SK-N-SH treated with all-trans-retinoic acid at 6 μM for 48 hours (cell line): Measurements from ENCODE around the gene ALKBH1.

Source experiments
- ATAC-seq: fragments of 200-7000 bp; cut with Tn5 transposase; 3 replicates; pipeline ENCODE4 v1.9.1; 2020; ENCODE audit warnings: mild to moderate bottlenecking, moderate library complexity
- BACH2 ChIP-seq: fragments of 250-450 bp; sonication (Bioruptor Pico); IDR thresholded peaks from 2 replicates; pipeline ENCODE4 v1.9.0; 2021; ENCODE audit warnings: mild to moderate bottlenecking, borderline replicate concordance
- ISL1 ChIP-seq: fragments of 250-450 bp; sonication (Bioruptor Pico); IDR thresholded peaks from 2 replicates; pipeline ENCODE4 v2.1.2; 2022; ENCODE audit warnings: mild to moderate bottlenecking, moderate library complexity
- PPARA ChIP-seq: fragments of 250-450 bp; sonication (Bioruptor Pico); IDR thresholded peaks from 2 replicates; pipeline ENCODE4 v1.5.0; 2020; ENCODE audit warnings: mild to moderate bottlenecking, borderline replicate concordance
- TCF4 ChIP-seq: fragments of 250-450 bp; sonication (Bioruptor Pico); IDR thresholded peaks from 2 replicates; pipeline ENCODE4 v1.8.0; 2021; ENCODE audit warnings: mild to moderate bottlenecking, moderate library complexity, borderline replicate concordance
- TOX ChIP-seq: fragments of 250-450 bp; sonication (Bioruptor Pico); IDR thresholded peaks from 2 replicates; pipeline ENCODE4 v1.8.0; 2021; ENCODE audit warnings: mild to moderate bottlenecking, moderate library complexity, borderline replicate concordance
- ZC3H10 ChIP-seq: fragments of 250-450 bp; sonication (Bioruptor Pico); IDR thresholded peaks from 2 replicates; pipeline ENCODE4 v1.5.1; 2021; ENCODE audit warnings: mild to moderate bottlenecking, moderate library complexity
- ZFP3 ChIP-seq: fragments of 250-450 bp; sonication (Bioruptor Pico); IDR thresholded peaks from 2 replicates; pipeline ENCODE4 v1.5.0; 2020; ENCODE audit warnings: mild to moderate bottlenecking, moderate library complexity
- ZFP30 ChIP-seq: fragments of 450-650 bp; formaldehyde crosslinking; IDR thresholded peaks from 2 replicates; pipeline ENCODE4 v1.5.0; 2022; ENCODE audit warnings: mild to moderate bottlenecking, moderate library complexity
- ZNF565 ChIP-seq: fragments of 450-650 bp; formaldehyde crosslinking; conservative IDR thresholded peaks from 2 replicates; pipeline ENCODE4 v1.5.0; 2020; ENCODE audit warnings: low read depth, mild to moderate bottlenecking, moderate library complexity
- ZNF70 ChIP-seq: fragments of 450-650 bp; formaldehyde crosslinking; IDR thresholded peaks from 2 replicates; pipeline ENCODE4 v1.5.0; 2020; ENCODE audit warnings: mild to moderate bottlenecking, moderate library complexity
- TF ChIP-seq, protein P1 (sequence below): fragments of 250-450 bp; sonication (Bioruptor Pico); IDR thresholded peaks from 2 replicates; pipeline ENCODE4 v1.5.0; 2020; ENCODE audit warnings: mild to moderate bottlenecking, moderate library complexity
- TF ChIP-seq, protein P2 (sequence below): fragments of 250-450 bp; sonication (Bioruptor Pico); IDR thresholded peaks from 2 replicates; pipeline ENCODE4 v1.8.0; 2021; ENCODE audit warnings: low read depth, mild to moderate bottlenecking, moderate library complexity, borderline replicate concordance
- TF ChIP-seq, protein P3 (sequence below): fragments of 250-450 bp; sonication (Bioruptor Pico); IDR thresholded peaks from 2 replicates; pipeline ENCODE4 v1.5.1; 2020; ENCODE audit warnings: low read depth, mild to moderate bottlenecking, moderate library complexity
- TF ChIP-seq, protein P4 (sequence below): fragments of 250-450 bp; sonication (Bioruptor Pico); IDR thresholded peaks from 2 replicates; pipeline ENCODE4 v1.5.1; 2021; ENCODE audit warnings: mild to moderate bottlenecking, moderate library complexity
- TF ChIP-seq, protein P5 (sequence below): fragments of 250-450 bp; sonication (Bioruptor Pico); IDR thresholded peaks from 2 replicates; pipeline ENCODE4 v1.8.0; 2020; ENCODE audit warnings: mild to moderate bottlenecking, moderate library complexity, borderline replicate concordance

ALKBH1 gene

DNA sequence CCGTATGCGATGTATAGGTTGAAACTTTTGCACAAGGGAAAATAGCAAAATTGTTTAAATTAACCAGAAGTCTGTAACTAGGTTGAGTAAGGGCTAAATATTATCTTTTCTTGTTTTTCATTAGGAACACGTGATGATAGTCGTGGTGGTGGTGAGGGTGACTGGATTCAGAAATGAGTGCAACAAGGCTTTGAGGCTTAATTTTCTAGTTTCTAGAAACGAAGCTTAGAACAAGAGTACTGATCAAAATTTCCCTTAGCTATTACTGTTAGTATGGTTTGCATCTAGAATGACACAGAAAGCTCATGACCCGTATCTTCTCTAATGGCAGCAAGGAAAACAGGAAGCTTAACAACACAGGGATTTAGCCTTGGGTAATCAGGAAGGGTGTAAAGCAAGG is 7.1 kb upstream of the ALKBH1 start (continued):
- TF ChIP-seq, protein P1, sequence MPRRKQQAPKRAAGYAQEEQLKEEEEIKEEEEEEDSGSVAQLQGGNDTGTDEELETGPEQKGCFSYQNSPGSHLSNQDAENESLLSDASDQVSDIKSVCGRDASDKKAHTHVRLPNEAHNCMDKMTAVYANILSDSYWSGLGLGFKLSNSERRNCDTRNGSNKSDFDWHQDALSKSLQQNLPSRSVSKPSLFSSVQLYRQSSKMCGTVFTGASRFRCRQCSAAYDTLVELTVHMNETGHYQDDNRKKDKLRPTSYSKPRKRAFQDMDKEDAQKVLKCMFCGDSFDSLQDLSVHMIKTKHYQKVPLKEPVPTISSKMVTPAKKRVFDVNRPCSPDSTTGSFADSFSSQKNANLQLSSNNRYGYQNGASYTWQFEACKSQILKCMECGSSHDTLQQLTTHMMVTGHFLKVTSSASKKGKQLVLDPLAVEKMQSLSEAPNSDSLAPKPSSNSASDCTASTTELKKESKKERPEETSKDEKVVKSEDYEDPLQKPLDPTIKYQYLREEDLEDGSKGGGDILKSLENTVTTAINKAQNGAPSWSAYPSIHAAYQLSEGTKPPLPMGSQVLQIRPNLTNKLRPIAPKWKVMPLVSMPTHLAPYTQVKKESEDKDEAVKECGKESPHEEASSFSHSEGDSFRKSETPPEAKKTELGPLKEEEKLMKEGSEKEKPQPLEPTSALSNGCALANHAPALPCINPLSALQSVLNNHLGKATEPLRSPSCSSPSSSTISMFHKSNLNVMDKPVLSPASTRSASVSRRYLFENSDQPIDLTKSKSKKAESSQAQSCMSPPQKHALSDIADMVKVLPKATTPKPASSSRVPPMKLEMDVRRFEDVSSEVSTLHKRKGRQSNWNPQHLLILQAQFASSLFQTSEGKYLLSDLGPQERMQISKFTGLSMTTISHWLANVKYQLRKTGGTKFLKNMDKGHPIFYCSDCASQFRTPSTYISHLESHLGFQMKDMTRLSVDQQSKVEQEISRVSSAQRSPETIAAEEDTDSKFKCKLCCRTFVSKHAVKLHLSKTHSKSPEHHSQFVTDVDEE: no peak
- no peak for TF ChIP-seq ZC3H10 (CRISPR knock-in tag)
- no peak for TF ChIP-seq TCF4 (CRISPR knock-in tag)
- TF ChIP-seq ISL1: no peak
- TF ChIP-seq ZNF70 (CRISPR knock-in tag): no peak

DNA sequence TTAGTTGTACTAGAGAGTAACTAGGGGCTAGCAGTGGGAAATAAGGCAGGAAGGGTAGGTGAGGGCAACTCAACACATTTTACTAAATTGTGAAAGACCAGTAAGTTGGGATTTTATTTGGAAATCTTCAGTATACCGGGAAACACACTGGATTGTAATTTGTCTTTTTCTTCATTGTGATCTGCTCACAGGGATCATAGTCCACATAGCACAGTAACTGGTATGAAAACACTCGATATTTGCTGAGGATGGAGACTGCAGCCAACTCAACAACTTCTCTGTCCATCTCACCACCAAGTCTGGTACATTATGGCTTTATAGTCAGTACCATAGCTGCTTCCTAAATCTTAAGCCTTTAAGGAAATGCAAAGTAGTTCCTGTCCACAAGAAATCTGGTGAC is 2.5 kb upstream of the ALKBH1 start:
- ATAC-seq: no peak
- TF ChIP-seq, protein P2, sequence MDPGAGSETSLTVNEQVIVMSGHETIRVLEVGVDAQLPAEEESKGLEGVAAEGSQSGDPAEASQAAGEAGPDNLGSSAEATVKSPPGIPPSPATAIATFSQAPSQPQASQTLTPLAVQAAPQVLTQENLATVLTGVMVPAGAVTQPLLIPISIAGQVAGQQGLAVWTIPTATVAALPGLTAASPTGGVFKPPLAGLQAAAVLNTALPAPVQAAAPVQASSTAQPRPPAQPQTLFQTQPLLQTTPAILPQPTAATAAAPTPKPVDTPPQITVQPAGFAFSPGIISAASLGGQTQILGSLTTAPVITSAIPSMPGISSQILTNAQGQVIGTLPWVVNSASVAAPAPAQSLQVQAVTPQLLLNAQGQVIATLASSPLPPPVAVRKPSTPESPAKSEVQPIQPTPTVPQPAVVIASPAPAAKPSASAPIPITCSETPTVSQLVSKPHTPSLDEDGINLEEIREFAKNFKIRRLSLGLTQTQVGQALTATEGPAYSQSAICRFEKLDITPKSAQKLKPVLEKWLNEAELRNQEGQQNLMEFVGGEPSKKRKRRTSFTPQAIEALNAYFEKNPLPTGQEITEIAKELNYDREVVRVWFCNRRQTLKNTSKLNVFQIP (CRISPR knock-in tag): no peak
- TF ChIP-seq, protein P3, sequence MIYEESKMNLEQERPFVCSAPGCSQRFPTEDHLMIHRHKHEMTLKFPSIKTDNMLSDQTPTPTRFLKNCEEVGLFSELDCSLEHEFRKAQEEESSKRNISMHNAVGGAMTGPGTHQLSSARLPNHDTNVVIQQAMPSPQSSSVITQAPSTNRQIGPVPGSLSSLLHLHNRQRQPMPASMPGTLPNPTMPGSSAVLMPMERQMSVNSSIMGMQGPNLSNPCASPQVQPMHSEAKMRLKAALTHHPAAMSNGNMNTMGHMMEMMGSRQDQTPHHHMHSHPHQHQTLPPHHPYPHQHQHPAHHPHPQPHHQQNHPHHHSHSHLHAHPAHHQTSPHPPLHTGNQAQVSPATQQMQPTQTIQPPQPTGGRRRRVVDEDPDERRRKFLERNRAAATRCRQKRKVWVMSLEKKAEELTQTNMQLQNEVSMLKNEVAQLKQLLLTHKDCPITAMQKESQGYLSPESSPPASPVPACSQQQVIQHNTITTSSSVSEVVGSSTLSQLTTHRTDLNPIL (CRISPR knock-in tag): no peak
- TF ChIP-seq ZC3H10 (CRISPR knock-in tag): no peak
- no peak for TF ChIP-seq TCF4 (CRISPR knock-in tag)
- TF ChIP-seq, protein P4, sequence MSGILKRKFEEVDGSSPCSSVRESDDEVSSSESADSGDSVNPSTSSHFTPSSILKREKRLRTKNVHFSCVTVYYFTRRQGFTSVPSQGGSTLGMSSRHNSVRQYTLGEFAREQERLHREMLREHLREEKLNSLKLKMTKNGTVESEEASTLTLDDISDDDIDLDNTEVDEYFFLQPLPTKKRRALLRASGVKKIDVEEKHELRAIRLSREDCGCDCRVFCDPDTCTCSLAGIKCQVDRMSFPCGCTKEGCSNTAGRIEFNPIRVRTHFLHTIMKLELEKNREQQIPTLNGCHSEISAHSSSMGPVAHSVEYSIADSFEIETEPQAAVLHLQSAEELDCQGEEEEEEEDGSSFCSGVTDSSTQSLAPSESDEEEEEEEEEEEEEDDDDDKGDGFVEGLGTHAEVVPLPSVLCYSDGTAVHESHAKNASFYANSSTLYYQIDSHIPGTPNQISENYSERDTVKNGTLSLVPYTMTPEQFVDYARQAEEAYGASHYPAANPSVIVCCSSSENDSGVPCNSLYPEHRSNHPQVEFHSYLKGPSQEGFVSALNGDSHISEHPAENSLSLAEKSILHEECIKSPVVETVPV (CRISPR knock-in tag): no peak
- TF ChIP-seq ZFP30 (CRISPR knock-in tag): no peak
- no peak for TF ChIP-seq ZFP3 (CRISPR knock-in tag)
- TF ChIP-seq, protein P1: no peak
- TF ChIP-seq, all 23 proteins: peak for 0

DNA sequence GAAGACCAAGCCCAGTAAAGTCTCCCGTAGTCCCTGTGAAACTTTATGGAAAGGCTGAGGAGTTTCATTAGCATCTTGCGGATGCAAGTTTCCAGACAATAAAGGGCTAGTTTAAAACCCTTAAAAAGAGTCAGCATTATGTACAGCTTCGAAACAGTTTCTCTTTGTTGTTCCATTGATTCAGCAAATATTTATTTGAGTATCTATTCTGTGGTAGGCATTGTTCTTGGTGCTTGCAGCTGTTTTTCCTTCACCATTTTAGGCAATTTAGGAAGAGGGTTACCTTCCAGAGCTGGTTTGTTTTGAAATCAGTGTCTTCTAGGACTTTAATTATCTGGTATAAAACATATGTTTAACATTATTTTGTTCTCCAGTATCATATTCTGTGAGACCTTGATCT is 1.6 kb upstream of the ALKBH1 start:
- ATAC-seq: no peak
- TF ChIP-seq ZNF565 (CRISPR knock-in tag) (no peak), ZFP3 (CRISPR knock-in tag) (no peak)

DNA sequence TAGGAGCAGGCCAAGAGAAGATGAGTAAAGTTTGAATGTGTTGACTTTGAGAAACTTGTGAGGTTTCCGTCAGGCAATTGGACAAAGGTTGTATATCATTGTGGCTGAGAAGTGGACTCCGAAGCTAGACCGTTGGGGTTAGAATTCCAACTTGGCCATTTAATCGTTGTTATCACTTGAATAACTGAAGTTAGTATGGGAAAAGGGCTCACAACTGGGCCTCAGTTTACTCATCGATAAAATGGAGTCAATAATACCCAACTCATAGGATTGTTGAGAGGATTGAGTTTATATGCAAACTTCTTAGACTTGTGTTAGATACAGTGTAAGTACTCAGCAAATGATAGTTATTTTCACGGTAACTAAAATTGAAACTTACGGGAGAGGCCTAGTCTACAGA is 926 bp upstream of the ALKBH1 start:
- TF ChIP-seq, protein P5, sequence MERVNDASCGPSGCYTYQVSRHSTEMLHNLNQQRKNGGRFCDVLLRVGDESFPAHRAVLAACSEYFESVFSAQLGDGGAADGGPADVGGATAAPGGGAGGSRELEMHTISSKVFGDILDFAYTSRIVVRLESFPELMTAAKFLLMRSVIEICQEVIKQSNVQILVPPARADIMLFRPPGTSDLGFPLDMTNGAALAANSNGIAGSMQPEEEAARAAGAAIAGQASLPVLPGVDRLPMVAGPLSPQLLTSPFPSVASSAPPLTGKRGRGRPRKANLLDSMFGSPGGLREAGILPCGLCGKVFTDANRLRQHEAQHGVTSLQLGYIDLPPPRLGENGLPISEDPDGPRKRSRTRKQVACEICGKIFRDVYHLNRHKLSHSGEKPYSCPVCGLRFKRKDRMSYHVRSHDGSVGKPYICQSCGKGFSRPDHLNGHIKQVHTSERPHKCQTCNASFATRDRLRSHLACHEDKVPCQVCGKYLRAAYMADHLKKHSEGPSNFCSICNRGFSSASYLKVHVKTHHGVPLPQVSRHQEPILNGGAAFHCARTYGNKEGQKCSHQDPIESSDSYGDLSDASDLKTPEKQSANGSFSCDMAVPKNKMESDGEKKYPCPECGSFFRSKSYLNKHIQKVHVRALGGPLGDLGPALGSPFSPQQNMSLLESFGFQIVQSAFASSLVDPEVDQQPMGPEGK (CRISPR knock-in tag): no peak
- no peak for TF ChIP-seq BACH2 (CRISPR knock-in tag)
- TF ChIP-seq ZNF565 (CRISPR knock-in tag): no peak
- TF ChIP-seq TOX (CRISPR knock-in tag): no peak
- TF ChIP-seq PPARA: no peak
- TF ChIP-seq ZNF70 (CRISPR knock-in tag): no peak
- no peak for ATAC-seq
